Measurements from ENCODE around the gene MYH9. TPM values are rescaled to one million over a fixed set of nuclear protein-coding genes. Genes with fewer than 3 reads are reported as not detected.

Gene MYH9
- total RNA-seq, 1 donor from 2014 or later, result 889 TPM

DNA sequence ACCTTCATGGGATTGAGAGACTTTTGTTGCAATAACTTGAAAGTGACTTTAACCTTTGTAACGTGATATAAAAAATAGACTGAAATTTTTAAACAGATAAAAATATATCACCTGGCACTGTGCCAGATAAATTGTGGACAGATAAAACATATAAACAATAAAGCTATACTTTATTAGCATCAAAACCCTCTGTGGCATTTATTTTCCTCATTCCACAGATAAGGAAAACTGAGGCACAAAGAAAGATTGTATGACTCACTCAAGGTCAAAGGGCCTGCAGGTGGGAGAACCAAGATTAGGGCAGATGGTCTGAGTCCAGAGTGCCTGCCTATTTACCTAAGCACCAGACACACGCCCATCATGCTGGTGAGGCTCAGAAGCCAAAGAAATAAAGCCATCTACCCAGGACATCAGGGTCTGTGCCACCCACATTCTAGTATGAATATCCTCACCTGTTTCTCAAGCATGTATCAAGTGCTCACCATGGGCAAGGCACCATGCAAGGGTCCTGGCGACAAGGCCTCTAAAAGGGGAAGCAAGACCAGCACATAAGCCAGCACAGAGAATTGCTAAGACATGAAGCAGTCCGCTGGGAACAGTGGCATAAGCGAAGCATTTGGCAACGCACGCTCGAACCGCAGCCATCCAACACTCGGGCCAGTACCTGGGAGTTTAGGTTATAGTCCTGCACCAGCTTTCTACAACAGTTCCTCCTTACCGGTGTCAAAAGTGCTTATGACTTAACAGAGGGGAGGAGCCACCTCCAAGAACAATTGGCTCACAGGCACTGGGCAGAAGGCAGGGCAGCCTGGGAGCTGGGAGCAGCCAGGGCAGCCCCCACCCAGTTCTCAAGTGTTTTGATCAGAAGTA, 17.6 kb downstream of the MYH9 start:
- intact Hi-C loops (cut with micrococcal nuclease), result no loop called here

DNA sequence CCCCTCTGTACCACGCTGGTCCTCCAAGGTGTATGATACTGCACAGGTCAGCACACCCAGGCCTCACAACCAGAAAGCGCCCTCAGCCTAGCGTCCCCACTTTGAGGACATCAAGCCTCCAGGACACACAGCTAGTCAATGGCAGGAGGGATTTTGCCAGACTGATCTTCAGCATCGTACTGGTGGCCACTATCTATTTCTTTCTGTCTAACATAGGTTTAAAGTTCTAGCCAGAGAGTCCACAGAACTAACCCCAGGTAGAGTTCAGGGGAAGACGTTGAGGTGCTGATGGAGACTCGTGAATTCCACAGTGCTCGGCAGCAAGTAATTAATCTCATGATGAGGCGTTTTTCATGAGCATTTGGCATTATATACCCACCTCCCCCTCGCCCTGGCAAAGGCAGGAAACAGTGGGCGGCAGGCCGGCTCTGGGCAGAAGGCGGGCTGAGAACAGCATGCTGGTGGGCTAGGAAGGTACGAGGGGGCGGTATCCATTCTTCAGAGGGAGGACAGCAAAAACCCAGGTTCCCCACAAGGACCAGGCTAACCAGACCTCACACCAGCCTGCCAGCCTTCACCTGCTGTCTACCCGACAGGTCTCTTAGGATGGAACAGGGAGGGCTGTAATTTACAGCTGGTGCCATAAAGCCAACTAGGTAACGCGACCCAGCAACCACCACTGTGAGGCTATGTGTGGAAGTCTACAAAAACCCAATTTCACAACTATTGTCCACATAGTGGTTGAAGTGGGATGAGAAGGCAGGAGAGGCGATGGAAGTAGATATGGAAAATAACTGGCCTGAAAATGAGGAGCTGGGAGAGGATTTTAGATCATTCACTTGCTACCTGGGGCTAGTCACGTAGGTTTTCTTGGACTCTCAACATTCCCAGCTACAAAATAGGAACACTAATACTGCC, 18.5 kb downstream of the MYH9 start:
- intact Hi-C loops (cut with micrococcal nuclease), result no loop called here

DNA sequence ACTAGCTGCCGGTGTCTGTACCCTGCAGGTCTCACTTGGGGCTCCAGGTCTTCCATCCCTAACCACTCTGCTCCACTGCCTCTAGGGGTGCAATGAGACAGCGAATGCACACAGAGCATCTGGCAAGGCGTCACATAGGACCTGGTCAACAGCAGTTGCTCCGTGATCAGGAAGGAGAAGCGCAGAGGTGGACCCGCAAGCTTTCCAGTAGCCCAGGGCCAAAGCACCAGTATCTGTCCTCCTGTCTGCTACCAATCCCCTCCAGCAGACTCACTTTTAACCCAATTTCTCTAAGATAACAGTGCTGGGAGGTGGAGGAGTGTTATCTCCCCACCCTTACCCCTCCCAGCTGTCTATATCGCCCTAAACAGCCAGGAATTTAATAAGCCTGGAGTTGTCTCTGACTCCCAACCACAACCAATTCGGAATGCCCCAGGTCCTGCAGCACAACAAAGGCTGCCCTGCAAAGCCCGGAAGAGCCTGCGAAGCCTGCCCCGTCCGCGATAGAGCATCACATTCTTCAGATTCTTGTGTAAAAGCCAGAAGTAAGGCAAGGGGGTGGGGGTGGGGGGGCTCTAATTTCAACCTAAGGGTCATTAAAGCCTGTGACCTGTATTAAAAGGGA, 19.3 kb downstream of the MYH9 start:
- intact Hi-C loops (cut with micrococcal nuclease), result no loop called here

DNA sequence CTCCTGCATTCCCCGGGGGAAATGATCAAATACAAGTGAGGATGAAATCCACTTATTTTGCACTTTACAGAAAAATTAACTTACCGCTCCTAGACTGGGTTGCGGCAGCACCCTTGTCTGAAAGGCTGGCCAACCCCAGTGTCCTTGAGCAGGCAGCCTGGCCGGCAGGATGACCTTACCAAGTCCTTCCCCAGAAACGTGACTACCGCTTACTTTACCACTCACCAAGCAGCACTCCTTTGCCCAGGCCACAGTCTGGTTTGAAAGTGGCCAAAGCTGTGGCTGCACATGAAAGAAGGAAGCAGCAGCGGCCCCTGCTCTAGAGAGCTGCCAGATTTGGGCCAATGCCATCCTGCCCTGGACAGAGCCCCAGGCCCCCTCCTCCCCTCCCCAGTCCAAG, 20.3 kb downstream of the MYH9 start:
- intact Hi-C loops (cut with micrococcal nuclease), result no loop called here

DNA sequence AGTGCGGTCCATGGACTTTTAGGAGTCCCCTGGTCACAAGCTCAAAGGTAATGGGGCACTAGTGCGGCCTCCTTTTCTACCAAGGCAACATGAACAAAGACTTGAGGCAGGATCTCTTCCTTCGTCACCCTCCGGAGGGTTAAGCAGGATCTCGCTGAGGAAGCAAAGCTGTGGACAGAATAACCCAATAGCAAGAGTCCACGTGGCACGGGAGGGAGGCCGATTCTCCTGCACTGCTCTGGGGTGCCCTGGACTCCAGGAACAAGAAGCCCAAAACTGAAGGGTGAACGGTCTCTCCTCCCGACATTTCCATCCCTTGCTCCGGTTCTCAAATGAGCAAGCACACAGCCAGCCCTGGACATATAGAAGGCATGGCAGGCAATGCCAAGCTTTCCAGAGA, 20.7 kb downstream of the MYH9 start:
- intact Hi-C loops (cut with micrococcal nuclease), result no loop called here

DNA sequence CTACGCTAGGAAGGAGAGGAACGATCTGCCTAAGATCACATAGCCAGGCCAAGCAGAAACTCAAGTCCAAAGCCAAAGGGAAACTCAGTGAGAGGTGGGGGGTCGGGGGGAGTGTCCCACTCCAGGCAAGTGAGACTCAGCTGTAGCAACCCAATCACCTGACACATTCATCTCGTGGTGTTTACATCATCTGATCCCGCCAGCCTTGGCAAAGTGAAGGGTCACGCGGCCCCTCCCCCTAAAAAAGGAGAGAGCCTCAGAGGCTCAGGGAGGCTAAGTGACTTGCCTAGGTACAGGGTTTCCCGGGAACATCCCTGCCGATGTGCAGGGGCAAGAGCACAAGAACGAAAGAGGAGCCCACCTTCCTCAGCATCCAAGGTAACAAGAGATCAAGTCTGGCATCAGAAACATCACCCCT, 21.5 kb downstream of the MYH9 start:
- intact Hi-C loops (cut with micrococcal nuclease), result no loop called here

DNA sequence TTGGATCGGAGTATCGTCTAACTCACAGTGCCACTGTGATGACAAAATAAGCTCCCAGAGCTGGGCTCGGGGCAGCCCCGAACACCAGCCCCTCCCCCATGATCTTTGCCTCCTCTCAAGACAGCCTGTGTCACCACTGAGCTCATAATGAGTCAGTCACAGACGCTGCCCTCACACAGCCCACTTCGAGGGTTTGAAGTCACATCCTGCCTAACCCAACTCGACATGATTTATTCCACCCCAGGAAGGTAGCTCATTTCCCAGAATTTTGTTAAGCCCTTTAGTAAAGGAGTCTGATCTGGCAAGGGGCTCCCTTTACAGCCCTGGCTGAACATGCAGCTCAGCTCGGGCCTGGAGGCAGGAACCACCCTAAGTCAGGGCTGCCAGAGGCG, 22.8 kb downstream of the MYH9 start:
- intact Hi-C loops (cut with micrococcal nuclease), result loop anchor here (1.0 kb wide), 5 partner anchors 8 to 86 kb away; no protein-coding TSS in a partner anchor

DNA sequence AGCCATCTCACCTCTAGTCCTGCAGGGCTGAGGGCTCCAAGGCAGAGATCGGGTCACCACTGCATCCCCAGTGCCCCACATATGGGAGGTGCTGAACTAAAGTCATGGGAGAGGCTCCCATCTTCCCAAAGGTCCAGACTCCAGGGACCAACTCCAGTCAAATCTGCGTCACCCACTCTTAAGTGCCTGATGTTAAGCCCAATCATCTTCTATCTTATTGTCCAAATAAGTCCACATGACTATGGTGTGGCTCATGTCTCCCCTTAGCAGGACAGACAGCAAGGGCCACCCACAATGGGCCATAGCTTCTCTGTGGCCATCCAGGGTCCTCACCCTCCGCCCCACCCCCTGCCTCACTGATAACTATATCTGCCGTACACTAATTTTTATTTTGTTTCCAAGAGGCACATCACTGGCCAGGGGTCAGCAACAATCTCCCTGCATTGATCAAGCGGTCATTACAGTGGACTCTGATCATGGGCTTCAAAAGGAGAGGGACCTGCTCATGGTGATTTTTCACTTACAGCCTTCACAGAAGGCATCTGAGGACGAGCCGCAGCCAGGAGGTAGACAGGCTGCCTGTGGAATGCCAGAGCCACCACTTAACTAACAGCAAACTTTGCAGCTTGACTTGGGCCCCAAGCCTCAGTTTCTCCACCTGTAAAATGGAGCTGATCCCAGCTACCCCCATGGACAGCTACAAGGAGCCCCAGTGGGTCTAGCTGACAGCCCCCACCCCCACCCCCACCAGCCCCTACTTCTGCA, 23.3 kb downstream of the MYH9 start:
- intact Hi-C loops (cut with micrococcal nuclease), result loop anchor here (1.0 kb wide), 5 partner anchors 7 to 87 kb away; no protein-coding TSS in a partner anchor

DNA sequence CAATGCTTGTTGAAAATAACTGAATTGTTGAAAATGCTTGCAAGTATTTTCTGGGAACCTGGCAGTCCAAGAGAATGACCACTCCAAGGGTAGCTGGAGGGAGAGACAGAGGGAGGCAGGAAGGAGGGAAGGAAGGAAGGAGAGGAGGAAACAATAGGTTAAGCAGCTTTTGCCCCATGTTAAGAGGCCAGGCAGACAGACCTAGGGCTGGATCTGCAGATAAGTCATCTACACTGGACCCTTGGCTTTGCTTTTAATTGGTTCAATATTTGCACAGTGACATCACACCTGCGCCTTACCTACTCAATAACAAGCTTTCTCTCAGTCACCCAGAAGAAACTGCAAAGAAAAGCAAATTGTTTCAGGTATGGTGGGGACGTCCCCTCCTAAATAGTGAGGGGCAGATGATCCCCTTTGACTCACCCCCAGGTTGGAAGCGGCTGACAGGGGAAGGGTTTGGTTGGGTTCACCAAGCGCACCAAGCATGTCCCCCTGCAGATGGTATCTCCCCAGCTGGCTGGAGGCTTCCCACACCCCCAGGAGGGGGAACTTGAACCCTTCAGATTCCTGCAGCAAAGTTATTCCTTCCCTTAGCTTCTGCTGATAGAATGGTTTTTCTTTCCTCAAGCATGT, 24.3 kb downstream of the MYH9 start:
- intact Hi-C loops (cut with micrococcal nuclease), result no loop called here

DNA sequence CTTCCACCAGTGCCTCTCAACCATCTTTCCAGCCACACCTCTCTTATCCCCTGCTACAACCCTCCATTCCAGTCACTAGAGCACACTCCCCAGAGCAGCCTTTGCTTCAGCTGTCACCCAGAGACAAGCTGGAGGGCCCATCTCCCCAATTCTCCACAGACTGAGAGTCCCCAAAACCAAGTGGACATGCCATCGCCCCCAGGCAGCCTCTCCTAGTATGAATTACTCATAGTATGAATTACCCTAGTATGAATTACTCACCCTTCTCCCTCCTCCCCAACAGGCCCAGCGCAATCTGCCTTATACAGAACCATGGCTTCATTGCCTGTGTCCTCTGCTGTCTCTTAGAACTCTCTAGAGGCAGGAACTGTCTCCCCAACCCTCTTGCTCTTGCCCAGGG, 24.8 kb downstream of the MYH9 start:
- intact Hi-C loops (cut with micrococcal nuclease), result no loop called here

DNA sequence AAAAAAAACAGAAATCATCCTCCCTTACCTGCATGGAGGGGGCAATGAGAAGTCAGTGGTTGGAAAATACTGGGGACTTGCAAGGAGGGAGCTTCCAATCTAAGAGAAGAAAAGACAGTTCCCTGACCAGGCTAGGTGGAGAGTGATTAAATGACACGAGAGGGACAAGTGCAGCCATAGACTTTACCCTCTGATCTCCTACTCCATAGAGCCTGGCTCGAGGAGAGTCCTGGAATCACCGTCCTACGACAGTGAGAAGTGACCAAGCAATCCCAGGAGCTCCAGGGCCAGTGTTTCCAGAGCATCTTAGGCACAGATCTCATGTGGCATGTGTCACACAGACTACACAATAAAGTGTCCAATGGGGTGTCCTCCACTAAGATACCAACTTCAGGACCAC, 25.7 kb downstream of the MYH9 start:
- intact Hi-C loops (cut with micrococcal nuclease), result no loop called here

DNA sequence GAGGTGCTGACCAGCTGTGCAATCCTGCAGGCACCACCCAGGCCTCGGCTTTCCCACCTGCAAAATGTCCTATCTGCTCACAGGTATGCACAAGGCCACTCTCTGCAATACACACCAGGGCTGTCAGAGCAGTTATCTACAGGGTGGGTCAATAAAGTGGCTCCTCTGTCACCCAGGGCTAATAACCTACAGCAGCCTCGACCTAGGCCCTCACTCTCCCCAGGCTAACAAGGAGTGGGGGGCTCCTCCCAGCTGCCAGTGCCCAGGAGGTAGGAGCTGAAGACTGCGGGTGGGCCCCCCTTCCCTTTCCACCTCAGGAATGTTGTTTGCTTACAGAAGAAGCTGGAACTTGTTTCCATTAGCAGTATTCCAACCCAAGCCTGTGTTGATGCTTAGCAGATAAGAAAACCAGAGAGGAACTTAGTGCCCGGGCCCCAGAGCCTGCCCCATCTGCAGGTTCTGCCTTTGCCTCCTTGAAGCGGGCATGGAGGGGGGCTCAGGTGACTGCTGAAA, 26.8 kb downstream of the MYH9 start:
- intact Hi-C loops (cut with micrococcal nuclease), result no loop called here

DNA sequence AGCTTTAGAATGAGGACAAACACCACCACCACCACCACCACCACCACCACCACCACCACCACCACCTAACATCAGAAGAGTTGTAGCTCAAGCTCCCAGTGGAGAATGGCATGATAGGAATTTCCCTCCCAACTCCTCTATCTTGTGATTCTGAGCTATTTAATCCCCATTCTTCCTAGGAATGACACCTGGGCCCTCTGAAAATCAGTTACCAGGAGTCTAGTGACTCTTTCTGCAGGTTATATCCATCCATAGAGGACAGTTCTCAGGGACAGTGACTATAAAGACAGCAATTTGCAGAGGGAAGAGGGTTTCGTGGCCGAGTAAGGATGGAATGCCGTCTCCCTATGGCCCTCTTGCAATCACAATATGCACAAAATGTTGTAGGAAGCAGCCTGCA, 27.8 kb downstream of the MYH9 start:
- intact Hi-C loops (cut with micrococcal nuclease), result no loop called here

DNA sequence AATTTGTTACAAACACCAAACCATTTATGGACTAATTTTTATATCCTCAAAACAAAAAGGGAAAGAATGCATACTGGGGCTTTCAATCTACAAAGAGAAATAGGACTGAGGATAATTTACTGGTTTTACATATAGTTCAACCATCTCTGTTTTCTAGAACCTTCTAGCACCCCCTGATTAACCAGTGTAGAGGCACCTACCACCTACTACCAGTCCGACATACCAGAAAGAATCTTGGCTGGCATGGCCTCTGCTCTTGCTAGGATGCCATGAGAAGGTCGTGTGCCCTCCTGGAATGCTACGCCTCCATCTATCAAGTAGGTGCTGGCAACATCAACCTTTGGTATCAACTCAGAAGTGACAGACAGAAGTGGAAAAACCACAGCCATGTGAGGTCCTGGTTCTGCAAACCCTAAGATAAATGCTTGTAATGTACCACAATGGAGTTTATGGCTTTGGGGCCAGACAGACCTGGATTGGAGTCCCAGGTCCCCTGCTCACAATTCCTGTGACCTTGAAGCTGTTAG, 28.2 kb downstream of the MYH9 start:
- intact Hi-C loops (cut with micrococcal nuclease), result no loop called here

DNA sequence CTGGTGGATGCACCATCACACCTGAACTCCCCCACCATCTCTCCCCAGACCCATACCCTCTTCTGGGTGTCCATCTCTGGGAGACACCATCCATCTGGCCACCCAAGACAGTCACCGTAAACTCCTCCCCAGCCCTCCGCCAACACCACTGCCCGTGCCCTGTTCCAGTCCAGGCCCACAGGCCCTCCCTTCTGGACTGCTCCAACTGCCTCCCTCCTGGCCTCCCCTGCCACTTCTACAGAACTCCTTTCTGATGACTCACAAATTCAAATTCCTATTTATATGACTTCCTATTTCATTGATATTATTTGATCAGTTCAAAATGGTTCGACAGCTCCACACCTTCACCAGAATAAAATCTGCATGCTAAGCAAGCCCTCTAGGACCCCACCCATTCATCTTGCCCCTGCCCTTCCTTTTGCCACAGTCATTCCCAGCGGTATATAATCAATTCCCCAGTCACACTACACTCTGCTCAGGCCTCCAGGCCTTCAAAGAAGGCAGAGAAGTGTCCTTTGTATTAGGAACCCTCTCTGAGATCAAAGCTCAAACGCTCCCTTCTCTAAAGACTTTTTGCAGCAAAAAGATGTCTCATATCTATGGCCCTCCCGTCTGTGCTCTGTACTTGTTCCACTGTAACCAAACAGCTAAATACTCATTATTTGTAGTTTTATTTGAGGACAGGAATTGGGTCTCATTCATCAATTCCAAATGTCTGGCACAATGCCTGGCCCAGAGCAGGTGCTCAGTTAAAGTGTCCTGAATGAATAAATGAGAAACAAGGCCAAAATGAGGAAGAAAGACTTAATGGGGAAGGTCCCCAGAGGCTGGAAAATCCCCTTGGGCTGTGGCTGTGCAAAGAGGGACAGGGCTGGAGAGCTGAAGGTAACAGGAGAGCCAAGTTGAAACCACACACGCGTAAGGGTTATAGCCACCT, 29.0 kb downstream of the MYH9 start:
- intact Hi-C loops (cut with micrococcal nuclease), result no loop called here

DNA sequence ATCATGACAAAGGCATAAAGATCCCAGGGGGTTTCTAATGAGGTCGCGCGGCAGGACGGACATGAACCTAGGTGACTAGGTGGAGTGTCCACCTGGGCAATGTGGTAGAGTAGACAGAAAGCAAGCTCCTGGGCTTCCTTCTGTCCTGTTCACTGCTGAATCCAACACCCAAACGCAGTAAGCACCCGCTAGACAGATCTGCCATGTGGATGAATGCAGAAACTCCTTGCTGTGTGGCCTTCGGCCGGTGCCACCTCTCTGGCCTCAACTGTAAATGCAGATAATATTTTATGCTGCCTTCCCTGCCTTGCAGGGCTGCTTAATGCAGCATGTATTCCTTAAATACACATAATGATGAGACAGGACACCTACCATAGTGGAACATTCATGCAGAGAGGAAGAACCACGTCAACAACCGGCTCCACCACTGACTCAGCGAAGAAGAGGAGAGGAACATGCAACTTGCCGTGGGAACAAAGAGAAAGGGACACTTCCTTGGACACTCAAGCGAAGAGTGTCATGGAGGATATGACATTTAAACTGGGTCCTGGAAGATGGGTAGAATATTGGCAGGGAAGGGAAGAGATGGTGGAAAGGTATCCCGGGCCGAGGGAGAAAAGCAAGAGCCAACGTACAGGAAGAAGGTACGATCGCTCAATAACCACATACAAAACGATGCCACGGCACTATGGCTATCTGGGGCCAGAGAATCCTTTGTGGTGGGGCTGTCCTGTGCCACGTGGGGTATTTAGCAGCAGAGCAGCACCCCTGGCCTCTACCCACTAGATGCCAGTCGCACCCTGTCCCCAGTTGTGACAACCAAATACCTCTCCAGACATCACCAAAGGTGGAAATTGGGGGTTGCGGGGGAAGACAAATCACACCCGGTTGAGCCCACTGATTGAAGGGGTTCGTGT, 30.8 kb downstream of the MYH9 start:
- intact Hi-C loops (cut with micrococcal nuclease), result loop anchor here (1.0 kb wide), 3 partner anchors 8 to 31 kb away; no protein-coding TSS in a partner anchor

DNA sequence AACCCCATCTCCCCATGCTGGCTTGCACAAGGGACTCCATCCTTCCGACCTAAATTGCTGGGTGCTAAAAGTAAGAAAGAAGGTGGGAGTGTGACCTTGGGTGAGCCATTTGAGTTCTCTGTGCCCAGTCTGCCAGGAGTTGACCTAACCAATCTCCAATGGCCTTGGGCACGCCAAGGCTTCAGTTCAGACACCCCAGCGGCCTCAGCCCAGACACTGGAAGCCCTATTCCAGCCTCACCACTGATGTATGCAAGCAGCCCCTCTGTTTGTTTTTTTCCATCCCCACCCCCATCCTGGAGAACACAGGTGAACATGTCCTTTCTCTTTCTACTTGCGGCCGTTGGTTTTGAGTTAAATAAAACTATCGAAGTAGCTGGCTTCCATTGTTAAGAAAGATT, 31.9 kb downstream of the MYH9 start:
- intact Hi-C loops (cut with micrococcal nuclease), result loop anchor here (1.0 kb wide), 2 partner anchors 17 to 55 kb away; no protein-coding TSS in a partner anchor

DNA sequence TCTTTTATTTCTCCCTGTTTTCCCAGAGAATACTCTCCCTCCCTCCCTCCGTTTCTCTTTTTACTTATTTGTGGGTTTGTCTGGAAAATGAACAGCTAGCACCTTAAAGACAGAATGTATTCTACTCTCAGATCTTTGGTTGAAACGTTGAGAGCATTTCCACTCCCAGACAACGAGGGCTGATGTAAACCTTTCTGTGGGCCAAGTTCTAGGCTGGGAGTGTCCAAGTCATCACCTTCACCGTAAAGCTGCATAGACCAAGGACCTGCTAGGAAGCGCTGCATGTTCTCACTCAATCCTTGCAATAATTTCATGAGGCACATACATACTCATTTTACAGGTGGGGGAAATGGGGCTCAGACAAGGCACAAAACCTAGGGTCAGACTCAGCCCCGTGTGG, 32.4 kb downstream of the MYH9 start:
- intact Hi-C loops (cut with micrococcal nuclease), result loop anchor here (1.0 kb wide), 2 partner anchors 16 to 54 kb away; no protein-coding TSS in a partner anchor

Measured in T-helper 1 cell treated with Interleukin-12 subunit alpha and Interleukin-12 subunit beta and Interleukin-4 antibody, amounts not matched to agents 30 ng/mL and 1 ng/mL, for 36 hours (primary cell).